Peyer's patch (tissue), 4 donors: ENCODE measurements around the gene PLA2G2D.

Experiments used
- CTCF ChIP-seq, 6 experiments: fragments of 450-650 bp in 4 of 6; fragments of 200-600 bp in 2 of 6; sonication (generic) in 1 of 6; IDR thresholded peaks; one replicate each; pipeline ENCODE4 v1.5.1; 2017 to 2019; ENCODE audit warnings: antibody characterized with exemption in 6 of 6, mild to moderate bottlenecking in 3 of 6, moderate library complexity in 1 of 6
- POLR2A ChIP-seq, 2 donors: fragments of 450-650 bp; IDR thresholded peaks; one replicate each; pipeline ENCODE4 v1.5.1; 2017; ENCODE audit warnings: antibody characterized with exemption in 2 of 2, mild to moderate bottlenecking in 2 of 2, moderate library complexity in 2 of 2

DNA sequence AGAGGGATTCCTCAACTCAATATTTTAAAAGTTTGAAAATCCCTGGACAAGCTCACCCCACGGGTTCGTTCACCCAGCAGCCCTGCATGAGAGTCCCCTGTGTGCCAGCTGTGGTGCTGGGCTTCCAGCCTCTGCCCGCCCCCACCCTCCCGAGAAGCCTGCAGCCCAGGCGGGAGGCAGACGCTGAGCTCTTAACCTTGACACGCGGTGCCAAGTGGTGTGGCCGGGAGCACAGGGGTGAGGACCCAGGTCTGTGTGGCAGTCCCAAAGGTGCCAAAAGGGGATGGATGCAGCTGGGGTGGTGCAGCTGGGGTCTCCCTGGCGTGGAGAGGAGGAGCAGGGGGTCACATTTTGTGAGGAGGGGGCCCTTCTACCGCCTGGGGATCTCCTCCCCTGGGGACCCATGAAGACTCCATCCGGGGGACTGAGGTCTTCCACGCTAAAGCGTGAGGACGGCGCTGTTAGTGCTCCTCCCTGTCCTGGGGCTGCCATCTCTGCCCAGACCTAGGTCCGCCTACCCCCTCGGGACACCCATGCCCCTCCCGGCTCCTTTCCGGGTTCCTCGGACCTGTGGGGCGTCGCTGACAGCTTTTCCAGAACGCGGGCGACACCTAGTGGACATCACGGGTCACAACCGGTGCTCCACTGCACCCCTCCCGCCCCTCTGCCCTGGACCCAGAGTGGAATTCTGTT lies 32.7 kb upstream of the PLA2G2D start:
- TF ChIP-seq CTCF (IDR thresholded peaks at IDR 0.05), result peak; percentile 80 to 96 (median 92)
- TF ChIP-seq POLR2A (IDR thresholded peaks at IDR 0.05), result no peak
